Neuronal stem cell (in vitro differentiated cells): ENCODE results near the gene CCDC154.
A peak's percentile ranks its signal among the peaks of the same experiment; 100 is the strongest.

ENCODE experiments used
- DNase-seq: peaks from one replicate; pipeline ENCODE4 v3.0.0-alpha.2; 2013; ENCODE audit warnings: low spot score
- H2AFZ ChIP-seq: one replicate; pipeline ENCODE4 v1.6.1; 2013; ENCODE audit warnings: mild to moderate bottlenecking, low read length, inconsistent platforms
- H2AK5ac ChIP-seq: 2 replicates; pipeline ENCODE4 v1.6.1; 2013; ENCODE audit warnings: low read depth, mild to moderate bottlenecking, inconsistent platforms, low read length, moderate library complexity, mixed read lengths
- H2BK120ac ChIP-seq: 2 replicates; pipeline ENCODE4 v1.6.1; 2013; ENCODE audit warnings: low read depth, mild to moderate bottlenecking, inconsistent platforms, low read length, moderate library complexity, mixed read lengths
- H2BK12ac ChIP-seq: one replicate; pipeline ENCODE4 v1.6.1; 2013; ENCODE audit warnings: low read length, inconsistent platforms
- H2BK15ac ChIP-seq: 2 replicates; pipeline ENCODE4 v1.6.1; 2013; ENCODE audit warnings: mild to moderate bottlenecking, low read length, inconsistent platforms, mixed read lengths
- H2BK5ac ChIP-seq: one replicate; pipeline ENCODE4 v1.6.1; 2013; ENCODE audit warnings: inconsistent platforms, mild to moderate bottlenecking, low read length, moderate library complexity
- H3K14ac ChIP-seq: one replicate; pipeline ENCODE4 v1.6.1; 2013; ENCODE audit warnings: low read length, inconsistent platforms
- H3K18ac ChIP-seq: 2 replicates; pipeline ENCODE4 v1.6.1; 2013; ENCODE audit warnings: low read length, inconsistent platforms
- H3K23ac ChIP-seq: 2 replicates; pipeline ENCODE4 v1.6.1; 2013; ENCODE audit warnings: low read depth, mild to moderate bottlenecking, mixed read lengths, low read length, inconsistent platforms; ENCODE audit not compliant: poor library complexity
- H3K27ac ChIP-seq: replicated peaks from 3 replicates; pipeline ENCODE4 v1.5.1; 2013; ENCODE audit warnings: low read length, inconsistent platforms
- H3K27me3 ChIP-seq, 3 experiments: 2 replicates each; pipeline ENCODE4 v1.6.1; 2013; ENCODE audit warnings: low read length in 3 of 3, mild to moderate bottlenecking in 2 of 3, inconsistent platforms in 1 of 3, low read depth in 1 of 3, mixed read lengths in 1 of 3, moderate library complexity in 1 of 3; ENCODE audit not compliant: control insufficient read depth in 3 of 3, insufficient read depth in 3 of 3
- H3K36me3 ChIP-seq, 2 donors: replicated peaks in 1 of 2; 2 replicates each; pipeline ENCODE4 v1.6.1; 2013; ENCODE audit warnings: low read length in 2 of 2; ENCODE audit not compliant: control insufficient read depth in 2 of 2, insufficient read depth in 2 of 2
- H3K4ac ChIP-seq: 2 replicates; pipeline ENCODE4 v1.6.1; 2013; ENCODE audit warnings: inconsistent platforms, mild to moderate bottlenecking, low read length, moderate library complexity
- H3K4me1 ChIP-seq, 2 donors: 1 replicate in 1 of 2; 2 replicates in 1 of 2; pipeline ENCODE4 v1.6.1; 2013; ENCODE audit warnings: low read length in 2 of 2, low read depth in 1 of 2; ENCODE audit not compliant: control insufficient read depth in 2 of 2, insufficient read depth in 1 of 2
- H3K4me2 ChIP-seq: one replicate; pipeline ENCODE4 v1.6.1; 2013; ENCODE audit warnings: mild to moderate bottlenecking, low read length, inconsistent platforms; ENCODE audit not compliant: insufficient read depth, poor library complexity, severe bottlenecking
- H3K4me3 ChIP-seq, 2 donors: 2 replicates each; pipeline ENCODE4 v1.5.1; 2013; ENCODE audit warnings: low read length in 2 of 2, mild to moderate bottlenecking in 2 of 2, inconsistent platforms in 1 of 2, moderate library complexity in 1 of 2
- H3K79me1 ChIP-seq: one replicate; pipeline ENCODE4 v1.6.1; 2013; ENCODE audit warnings: low read depth, mild to moderate bottlenecking, inconsistent platforms, low read length, moderate library complexity
- H3K9ac ChIP-seq: one replicate; pipeline ENCODE4 v1.6.1; 2013; ENCODE audit warnings: mild to moderate bottlenecking, low read depth, low read length, inconsistent platforms; ENCODE audit not compliant: poor library complexity
- H3K9me3 ChIP-seq, 2 donors: replicated peaks in 1 of 2; 2 replicates each; pipeline versions ENCODE3 to v1.6.1; 2013; ENCODE audit warnings: low read length in 2 of 2, mild to moderate bottlenecking in 2 of 2, inconsistent platforms in 1 of 2, low read depth in 1 of 2, mixed read lengths in 1 of 2, moderate library complexity in 1 of 2; ENCODE audit not compliant: control insufficient read depth in 2 of 2, insufficient read depth in 1 of 2
- H4K8ac ChIP-seq: one replicate; pipeline ENCODE4 v1.6.1; 2013; ENCODE audit warnings: low read depth, mild to moderate bottlenecking, inconsistent platforms, low read length, moderate library complexity
- H4K91ac ChIP-seq: one replicate; pipeline ENCODE4 v1.6.1; 2013; ENCODE audit warnings: low read length, low read depth, mild to moderate bottlenecking, inconsistent platforms; ENCODE audit not compliant: poor library complexity
- WGBS, 2 donors: extraction: QIAGEN DNeasy Blood & Tissue Kit; methylation state at CpG; one replicate each; pipeline ENCODE4 v1.1.7; 2013; ENCODE audit warnings: missing lambda C conversion rate in 2 of 2, mixed read lengths in 1 of 2; ENCODE audit not compliant: insufficient read length in 2 of 2, insufficient replicate concordance in 1 of 2; ENCODE audit errors: extremely low coverage in 2 of 2; 5-methylcytosine and 5-hydroxymethylcytosine counted together

Gene CCDC154

DNA sequence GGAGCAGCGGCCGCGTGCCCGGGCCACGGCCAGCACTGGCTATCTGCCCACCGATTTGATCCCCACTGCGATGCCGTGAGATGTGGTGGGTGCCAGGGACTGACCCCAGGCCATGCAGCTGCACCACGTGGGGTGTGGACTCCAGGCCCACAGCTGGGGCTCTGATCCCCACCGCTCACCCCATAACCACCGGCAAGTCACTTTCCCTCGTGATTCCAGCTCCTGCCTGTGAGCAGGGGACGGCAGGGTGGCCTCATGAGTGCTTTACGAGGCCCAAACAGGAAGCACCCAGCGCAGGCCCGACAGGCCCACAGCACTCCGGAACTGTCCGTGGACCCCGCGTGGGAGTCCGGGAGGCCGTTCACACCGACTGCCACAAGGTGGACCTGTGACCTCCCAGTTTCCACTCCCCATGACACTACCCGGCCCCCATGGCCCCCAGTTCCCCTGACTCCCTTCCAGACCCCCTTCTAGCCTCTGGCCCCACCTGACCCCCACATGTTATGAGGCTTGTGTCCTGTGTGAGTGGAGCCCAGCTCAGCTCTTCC, 43.8 kb upstream of the CCDC154 start:
- no peak for DNase-seq
- Histone ChIP-seq H2BK15ac (peak overlapping the region; percentile 79), H3K4me2 (no peak overlapping the region), H2BK120ac (no peak overlapping the region), H3K36me3 (no peaks in the 10 kb centered on the region), H3K4me1 (peaks cover 3 to 6% of the 10 kb centered on the region in 2 donors), H2BK5ac (no peak overlapping the region), H3K9me3 (no peaks in the 10 kb centered on the region), H3K9ac (no peak overlapping the region), H4K8ac (no peak overlapping the region), H3K4me3 (no peak overlapping the region), H3K14ac (no peak overlapping the region), H2AFZ (peak overlapping the region; percentile 16), H3K79me1 (peaks cover 6% of the 10 kb centered on the region), H3K27me3 (peaks cover 0 to 4% (median 0%) of the 10 kb centered on the region in 3 experiments), H3K18ac (no peak overlapping the region), H3K27ac (no peak overlapping the region), H2AK5ac (peak overlapping the region; percentile 98), H3K4ac (no peak overlapping the region), H4K91ac (no peak overlapping the region), H2BK12ac (peak overlapping the region; percentile 46), H3K23ac (no peak overlapping the region)
- WGBS, 2 donors: no CpG with 5 or more reads among the region's 24 CpGs

- WGBS, 2 donors: no CpG with 5 or more reads among the region's 39 CpGs
- no peak overlapping the region for H4K91ac ChIP-seq
- no peak overlapping the region for H2BK5ac ChIP-seq
- DNase-seq: no peak
- H3K4me2 ChIP-seq: no peak overlapping the region
- H3K27me3 ChIP-seq: peaks cover 0 to 4% (median 0%) of the 10 kb centered on the region in 3 experiments
- peaks cover under 1 to 2% of the 10 kb centered on the region in 2 donors for H3K4me1 ChIP-seq
- H4K8ac ChIP-seq: no peak overlapping the region
- no peak overlapping the region for H3K14ac ChIP-seq
- H3K27ac ChIP-seq: no peak overlapping the region
- no peak overlapping the region for H2BK120ac ChIP-seq
- H3K4ac ChIP-seq: no peak overlapping the region
- H2BK12ac ChIP-seq: peak overlapping the region; percentile 75
- H3K9me3 ChIP-seq: no peaks in the 10 kb centered on the region
- no peak overlapping the region for H3K4me3 ChIP-seq
- H3K23ac ChIP-seq: no peak overlapping the region
- H3K9ac ChIP-seq: no peak overlapping the region
- H2AFZ ChIP-seq: peak overlapping the region; percentile 16
- no peaks in the 10 kb centered on the region for H3K36me3 ChIP-seq
- peak overlapping the region; percentile 89 for H2BK15ac ChIP-seq
- peak overlapping the region; percentile 98 for H2AK5ac ChIP-seq
- H3K79me1 ChIP-seq: peaks cover 6% of the 10 kb centered on the region
- no peak overlapping the region for H3K18ac ChIP-seq
Observed at GRCh38 chr16:1487395-1488053, 43.2 kb upstream of the CCDC154 start.

DNA sequence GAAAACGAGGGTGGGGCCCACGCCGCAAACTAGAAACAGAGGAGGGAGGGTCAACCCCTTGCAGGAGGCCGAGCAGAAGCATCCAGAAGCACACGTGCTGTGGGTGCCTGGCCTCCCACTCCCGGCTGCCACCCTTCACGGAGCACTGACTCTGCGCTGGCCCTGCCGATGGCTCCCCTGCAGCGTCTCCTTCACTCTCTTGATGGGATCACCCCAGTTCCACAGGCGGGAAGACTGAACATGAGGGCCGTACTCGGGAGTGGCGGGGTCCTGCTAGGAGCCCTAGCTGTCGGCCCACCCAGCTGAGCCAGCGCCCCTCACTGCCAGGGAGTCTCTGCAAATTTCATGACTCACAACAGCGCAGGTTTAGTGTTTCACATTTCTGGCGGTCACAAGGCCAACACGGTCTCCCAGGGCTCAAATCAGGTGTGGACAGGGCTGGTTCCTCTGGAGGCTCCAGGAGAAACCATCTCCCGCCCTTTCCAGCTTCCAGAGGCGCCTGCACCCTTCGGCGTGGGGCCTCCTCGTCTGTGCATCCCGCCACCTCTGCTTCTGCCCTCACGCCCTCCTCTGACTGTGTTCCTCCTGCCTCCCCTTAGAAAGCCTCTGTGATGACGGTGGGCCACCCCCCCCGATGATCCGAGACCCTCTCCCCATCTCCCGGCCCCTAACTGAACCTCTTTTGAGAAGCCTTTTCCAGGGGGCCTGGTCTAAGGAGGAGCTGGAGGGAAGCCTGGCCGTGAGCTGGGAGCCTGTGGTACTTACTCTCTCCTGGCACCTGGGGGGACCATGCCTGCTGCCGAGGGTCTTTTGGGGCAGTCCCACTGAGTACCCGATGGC, 42.4 kb upstream of the CCDC154 start:
- Histone ChIP-seq H2BK12ac (peak overlapping the region; percentile 58), H2BK120ac (no peak overlapping the region), H2BK5ac (no peak overlapping the region), H3K14ac (no peak overlapping the region), H4K8ac (no peak overlapping the region), H3K4me1 (no peaks in the 10 kb centered on the region), H2AK5ac (peak overlapping the region; percentile 70), H3K9me3 (no peaks in the 10 kb centered on the region), H3K27ac (no peak overlapping the region), H2BK15ac (peak overlapping the region; percentile 89), H3K79me1 (peaks cover 6% of the 10 kb centered on the region), H3K18ac (no peak overlapping the region), H3K9ac (peak overlapping the region; percentile 44), H3K36me3 (no peaks in the 10 kb centered on the region), H3K4me2 (no peak overlapping the region), H3K23ac (peak overlapping the region; percentile 43), H2AFZ (peak overlapping the region; percentile 16), H3K4ac (no peak overlapping the region), H4K91ac (no peak overlapping the region), H3K27me3 (peaks cover 0 to 4% (median 0%) of the 10 kb centered on the region in 3 experiments), H3K4me3 (no peak overlapping the region)
- no peak for DNase-seq
- no CpG with 5 or more reads among the region's 33 CpGs for WGBS, 2 donors
